ENCODE measurements around the gene SS18L1.
A peak's percentile ranks its signal among the peaks of the same experiment; 100 is the strongest.
"Not testable (repeated sequence)": the region's sequence is repeated elsewhere in the genome, so short reads cannot be mapped to it uniquely, and the experiment has no call there.

Gene SS18L1

GRCh38 chr20:62138912-62139311 is 4.7 kb upstream of the SS18L1 start:
- DNase-seq: no peak

DNA sequence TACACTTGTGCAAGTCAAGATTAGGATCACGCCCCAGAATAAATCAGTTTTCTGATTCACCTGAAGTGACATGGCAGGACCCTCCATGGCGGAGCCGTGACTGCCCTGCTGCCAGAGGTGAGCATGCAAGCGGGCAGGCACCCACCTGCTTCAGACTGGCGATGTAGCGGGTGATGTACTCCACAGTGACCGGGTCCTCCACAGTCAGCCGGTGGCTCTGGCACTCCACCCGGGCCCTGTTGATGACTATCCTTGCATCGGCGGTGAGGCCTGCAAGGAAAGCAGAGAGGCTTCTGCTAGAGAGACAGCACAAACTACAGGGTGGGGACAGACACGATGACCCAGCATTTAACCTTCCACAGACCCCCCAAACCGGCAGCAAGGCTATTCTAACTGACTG is 3.9 kb upstream of the SS18L1 start:
- DNase-seq: no peak

DNA sequence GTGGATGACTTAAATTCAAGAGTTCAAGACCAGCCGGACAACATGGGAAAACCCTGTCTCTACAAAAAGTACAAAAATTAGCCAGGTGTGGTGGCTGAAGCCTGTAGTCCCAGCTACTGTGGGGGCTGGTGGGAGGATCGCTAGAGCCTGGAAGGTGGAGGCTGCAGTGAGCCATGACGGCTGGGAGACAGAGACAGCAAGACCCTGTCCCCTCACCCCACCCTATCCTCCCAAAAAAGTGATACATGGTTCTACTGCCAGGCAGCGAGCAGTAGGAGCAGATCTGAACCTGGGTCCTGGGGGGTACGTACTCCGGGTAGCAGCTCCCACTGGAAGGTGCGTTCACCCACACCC is 2.5 kb upstream of the SS18L1 start:
- no peak for DNase-seq

DNA sequence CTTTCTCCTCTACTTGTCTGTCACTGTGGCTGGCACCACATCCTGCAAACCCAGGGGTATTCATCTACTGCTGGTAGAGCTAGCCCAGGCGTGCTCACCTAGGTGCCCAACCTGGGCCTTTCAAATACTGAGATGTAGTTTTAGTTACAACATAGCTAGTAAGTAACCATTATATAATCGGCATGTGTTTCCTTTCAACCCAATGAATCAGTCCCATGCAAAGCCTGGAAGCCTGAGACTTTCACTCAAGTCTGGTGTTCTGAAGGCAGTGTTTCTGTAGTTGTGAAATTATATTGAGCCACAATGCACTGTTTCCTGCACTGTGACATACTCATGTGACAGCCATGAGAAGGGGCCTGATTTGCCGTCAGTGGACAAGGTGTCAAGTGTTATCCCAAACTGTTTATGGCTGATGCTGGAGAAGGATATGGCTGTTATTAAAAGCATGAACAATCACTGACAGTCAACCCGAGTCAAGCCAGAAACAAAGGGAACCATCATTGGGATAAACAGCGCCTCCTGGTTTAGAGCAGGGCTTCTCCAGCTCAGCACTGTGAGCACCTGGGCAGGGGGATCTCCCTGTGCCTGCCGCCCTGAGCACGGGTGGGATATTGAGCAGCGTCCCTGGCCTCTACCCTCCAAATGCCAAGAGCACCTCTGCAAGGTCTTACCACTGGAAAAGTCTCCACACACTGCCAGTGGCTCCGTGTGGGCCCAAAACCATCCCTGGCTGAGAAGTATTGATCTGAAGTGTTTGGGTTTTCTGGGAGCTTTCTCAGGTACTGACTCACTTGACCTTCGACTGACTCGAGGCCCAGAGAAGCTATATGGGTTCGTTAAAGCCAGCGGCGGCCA is 1.9 kb upstream of the SS18L1 start:
- peak; percentile 30 to 45 for DNase-seq

DNA sequence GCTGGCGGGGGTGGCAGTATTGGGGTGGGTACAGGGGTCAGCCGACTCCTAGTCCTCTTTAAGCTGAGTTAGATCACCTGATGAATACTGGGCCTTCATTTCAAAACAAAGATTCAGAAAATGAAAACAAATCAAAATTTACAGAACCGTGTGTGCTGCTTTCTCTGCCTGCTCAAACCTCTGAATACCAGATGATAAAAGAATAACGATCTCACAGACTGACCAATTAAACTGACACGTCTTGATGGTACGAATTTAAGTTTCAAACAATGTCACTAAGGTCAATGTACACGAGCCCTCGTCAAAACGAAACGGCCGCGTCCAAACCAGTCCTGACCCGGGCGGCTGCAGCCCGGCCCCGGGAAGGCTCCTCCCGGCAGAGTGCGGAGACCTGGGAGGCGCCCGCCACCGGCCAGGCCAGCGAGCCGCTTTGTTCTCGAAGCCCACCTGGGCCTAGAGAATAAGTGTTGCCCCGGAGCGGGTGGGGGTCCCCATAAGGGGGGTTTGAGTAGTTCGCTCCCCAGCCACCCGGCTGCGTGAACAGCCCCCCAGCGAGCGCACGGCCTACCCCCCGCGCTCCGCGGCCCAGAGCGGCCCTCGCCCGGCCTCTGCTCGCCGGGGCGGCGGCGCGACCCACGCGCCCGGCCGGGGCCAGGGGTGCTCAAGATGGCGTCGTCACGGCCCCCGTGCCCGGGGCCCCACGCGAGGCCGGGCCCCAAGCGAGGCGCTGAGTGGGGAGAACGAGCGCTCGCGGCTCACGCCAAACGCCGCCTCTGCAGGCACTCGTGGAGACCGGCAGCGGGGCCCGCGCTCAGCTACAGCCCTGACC is 1.1 kb upstream of the SS18L1 start:
- DNase-seq: no peak

GRCh38 chr20:62143957-62144825 is 622 bp downstream of the SS18L1 start:
- peak; percentile 27 to 44 for DNase-seq

DNA sequence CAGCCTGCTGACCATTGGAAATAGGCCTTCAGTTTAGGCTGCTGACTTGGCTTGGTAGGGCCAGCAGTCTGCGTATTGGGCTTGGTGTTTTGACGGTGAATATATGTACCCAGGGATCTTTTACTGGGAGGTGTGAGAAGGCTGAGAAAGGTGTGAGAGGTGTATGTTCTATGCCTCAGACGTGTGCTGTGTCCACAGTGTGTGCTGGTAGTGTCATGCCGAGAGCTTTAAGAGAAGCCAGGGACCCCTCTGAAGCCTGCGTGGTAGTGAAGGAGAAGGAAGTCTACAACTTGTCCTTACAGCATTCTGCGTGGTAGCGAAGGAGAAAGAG is 2.1 kb downstream of the SS18L1 start:
- DNase-seq: no peak

GRCh38 chr20:62146019-62146755 is 2.6 kb downstream of the SS18L1 start:
- DNase-seq: no peak

DNA sequence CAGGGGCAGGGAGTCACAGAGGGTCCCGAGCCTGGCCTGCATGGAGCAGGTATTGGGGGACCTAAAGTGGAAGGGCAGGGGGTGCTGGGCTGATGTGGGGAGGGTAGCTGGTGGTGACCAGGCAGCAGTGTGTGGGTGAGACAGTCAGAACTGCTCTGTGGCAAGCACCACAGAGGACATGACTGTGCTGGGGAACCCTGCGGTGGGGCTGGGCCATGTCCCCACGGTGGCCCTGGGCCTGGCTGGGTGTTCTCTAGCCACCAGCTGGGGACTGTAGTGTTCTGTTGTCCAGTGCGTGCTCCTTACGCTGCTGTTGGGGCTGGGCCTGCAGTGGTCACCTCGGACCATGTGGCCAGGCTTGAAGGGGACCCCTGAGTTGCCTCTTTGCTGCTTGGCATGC is 3.6 kb downstream of the SS18L1 start:
- DNase-seq: no peak

GRCh38 chr20:62147528-62147927 is 4.0 kb downstream of the SS18L1 start:
- no peak for DNase-seq

DNA sequence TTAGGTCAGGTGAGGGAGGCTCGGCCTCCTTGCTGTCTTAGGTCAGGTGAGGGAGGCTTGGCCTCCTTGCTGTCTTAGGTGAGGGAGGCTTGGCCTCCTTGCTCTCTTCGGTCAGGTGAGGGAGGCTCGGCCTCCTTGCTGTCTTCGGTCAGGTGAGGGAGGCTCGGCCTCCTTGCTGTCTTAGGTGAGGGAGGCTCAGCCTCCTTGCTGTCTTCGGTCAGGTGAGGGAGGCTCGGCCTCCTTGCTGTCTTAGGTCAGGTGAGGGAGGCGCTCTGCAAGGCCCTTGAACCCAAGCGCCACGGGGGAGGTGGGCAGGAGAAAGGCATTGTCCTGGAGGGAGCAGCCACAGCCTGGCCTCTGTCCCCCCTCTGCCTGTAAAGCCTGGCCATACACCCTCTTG is 4.8 kb downstream of the SS18L1 start:
- DNase-seq: not testable (repeated sequence)

- no peak for DNase-seq
These were observed 5.3 kb downstream of the SS18L1 start for GRCh38 chr20:62148908-62149314.

- no peak for DNase-seq
These were observed 6.2 kb downstream of the SS18L1 start for GRCh38 chr20:62149532-62150309.

- DNase-seq: no peak
These were observed 6.7 kb downstream of the SS18L1 start for GRCh38 chr20:62150310-62150575.

DNA sequence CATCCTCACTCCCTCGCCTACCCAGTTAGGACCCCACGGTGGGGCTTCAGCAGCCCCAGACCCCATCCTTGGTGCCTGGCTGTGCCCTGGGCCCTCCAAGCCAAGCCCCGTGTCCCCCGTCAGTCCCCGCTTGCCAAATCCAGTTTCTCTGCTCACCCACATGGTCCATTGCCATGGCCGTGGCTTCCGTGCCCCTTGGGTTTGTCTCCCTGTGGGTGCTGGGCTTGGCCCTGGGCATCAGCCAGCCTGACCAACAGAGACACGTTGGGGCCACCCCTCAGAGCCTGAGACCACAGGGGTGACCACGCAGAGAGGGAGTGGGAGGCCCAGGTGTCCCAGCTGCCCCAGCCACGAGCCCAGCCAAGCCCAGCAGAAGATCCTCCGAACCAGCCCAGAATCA is 7.7 kb downstream of the SS18L1 start:
- DNase-seq: no peak

DNA sequence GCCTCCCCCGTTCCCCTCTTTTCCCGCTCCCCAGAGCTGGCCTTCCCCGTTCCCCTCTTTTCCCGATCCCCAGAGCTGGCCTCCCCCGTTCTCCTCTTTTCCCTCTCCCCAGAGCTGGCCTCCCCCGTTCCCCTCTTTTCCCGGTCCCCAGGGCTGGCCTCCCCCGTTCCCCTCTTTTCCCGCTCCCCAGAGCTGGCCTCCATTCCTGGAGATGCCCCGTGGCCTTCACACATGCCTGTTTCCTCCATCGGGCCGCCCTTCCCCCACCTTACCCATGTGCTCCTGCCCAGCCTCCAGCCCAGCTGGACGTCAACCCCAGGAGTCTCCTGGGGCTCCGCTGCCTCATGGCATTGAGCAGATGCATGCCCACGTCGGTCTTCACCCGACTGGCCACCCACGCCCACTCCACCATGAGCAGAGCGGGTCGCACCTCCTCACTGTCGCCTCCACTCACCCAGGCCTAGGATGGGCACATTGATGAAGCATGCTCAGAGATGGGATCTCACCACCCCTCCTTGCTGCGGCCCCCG is 8.3 kb downstream of the SS18L1 start:
- DNase-seq: no peak

GRCh38 chr20:62155428-62156253 is 12.1 kb downstream of the SS18L1 start:
- DNase-seq: no peak

GRCh38 chr20:62156254-62156556 is 12.6 kb downstream of the SS18L1 start:
- no peak for DNase-seq

DNA sequence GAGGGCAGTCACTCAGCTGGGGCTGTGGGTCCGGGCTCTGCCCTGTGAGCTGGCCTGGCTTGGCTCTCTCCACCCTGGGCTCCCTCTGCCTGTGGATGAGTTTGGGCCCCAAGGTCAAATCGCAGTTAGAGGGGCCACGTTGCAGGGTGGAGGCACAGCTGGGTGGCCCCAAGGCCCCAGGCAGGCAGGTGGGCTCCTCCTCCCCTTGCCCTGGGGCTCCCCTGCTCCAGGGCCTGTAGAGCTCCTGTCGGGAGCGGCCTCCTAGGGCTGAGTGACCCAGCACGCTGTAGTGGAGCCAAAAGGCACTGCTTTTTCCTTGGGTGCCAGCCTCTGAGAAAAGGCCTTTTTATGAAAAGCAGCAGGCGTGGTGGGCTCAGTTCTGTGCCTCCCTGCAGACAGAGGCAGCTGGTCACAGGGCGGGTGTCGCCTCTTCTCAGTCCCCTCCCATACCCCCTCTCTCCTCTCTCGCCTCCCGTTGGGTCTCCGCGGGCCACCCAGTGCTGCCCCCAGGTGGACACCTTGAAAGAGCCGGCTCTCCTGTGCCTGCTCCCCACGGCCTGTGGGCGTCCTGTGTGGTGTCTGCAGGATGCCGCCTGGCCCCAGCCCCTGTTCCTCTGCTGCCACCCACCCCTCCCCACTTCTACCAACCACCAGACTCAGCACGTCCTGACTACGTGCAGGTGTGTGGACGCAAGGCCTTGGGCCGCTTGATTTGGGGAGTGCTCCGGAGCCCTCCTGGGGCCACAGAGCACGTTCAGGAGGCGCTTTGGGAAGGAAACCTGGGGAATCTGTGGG is 13.2 kb downstream of the SS18L1 start:
- DNase-seq: peak in 1 of 2 experiments; percentile 15

DNA sequence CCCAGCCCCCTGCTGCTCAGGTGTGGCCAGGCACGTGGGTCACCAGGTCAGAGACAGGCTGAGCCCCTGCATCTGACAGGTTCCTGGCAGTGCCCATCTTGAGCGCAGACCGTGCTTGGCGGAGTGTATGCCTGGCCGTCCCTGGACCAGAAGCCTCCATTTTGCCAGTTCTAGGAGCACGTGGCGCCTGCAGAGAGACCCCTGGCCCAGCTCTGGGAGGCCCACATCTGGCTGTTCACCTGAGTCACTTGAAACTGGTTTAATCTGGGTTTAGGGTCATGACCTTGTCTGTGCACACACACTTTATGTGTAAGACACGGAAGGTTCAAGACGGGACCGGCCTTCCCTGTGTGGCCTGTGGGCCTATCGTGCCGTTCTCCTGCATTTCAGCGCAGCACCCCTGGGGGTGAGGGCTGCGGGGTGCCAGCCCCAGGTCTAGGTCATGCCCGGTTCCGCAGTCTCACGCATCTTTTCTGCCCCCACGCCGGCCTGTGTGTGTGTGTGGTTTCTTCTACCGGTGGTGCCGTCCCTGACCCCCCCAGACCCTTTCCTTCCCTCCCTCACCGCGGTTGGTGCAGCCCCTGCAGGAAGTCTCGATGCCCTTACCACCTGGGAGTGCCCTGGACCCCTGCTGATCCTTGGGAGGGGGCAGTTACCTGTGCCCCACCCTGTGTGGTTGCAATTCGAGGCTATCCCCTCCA is 14.0 kb downstream of the SS18L1 start:
- no peak for DNase-seq

All from AML-193 (cell line).